Activated CD4-positive, CD25-positive, alpha-beta regulatory T cell treated with anti-CD3 and anti-CD28 coated beads, Interleukin-2, amount 50 U/mL, for 72 hours (primary cell): ENCODE measurements around the gene SP3.
"Not testable (repeated sequence)": the region's sequence is repeated elsewhere in the genome, so short reads cannot be mapped to it uniquely, and the experiment has no call there.

Experiments used
- DNase-seq: peaks from one replicate; pipeline ENCODE4 v3.0.0; 2021

Gene SP3

GRCh38 chr2:173940208-173941020, 24.8 kb downstream of the SP3 start:
- DNase-seq, result no peak

- DNase-seq, result no peak
These were observed 26.3 kb downstream of the SP3 start for GRCh38 chr2:173938700-173939384.

GRCh38 chr2:173935305-173935704, 29.9 kb downstream of the SP3 start:
- no peak for DNase-seq

- no peak for DNase-seq
These were observed 30.3 kb downstream of the SP3 start for GRCh38 chr2:173934895-173935294.

DNA sequence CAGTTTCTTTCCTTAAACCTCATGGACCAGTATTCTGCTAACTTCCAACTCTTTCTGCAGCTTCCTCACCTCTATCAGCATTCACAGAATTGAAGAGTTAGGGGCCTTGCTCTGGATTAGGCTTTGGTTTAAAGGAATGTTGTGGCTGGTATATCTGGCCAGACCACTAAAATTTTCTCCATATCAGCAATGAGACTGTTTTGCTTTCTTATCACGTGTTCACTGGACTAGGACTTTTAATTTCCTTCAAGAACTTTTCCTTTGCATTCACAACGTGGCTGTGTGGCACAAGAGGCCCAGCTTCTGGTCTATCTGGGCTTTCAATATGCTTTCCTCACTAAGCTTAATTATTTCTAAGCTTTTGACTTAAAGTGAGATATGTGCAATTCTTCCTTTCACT, 33.4 kb downstream of the SP3 start:
- no peak for DNase-seq

GRCh38 chr2:173929441-173929840, 35.7 kb downstream of the SP3 start:
- DNase-seq, result no peak

DNA sequence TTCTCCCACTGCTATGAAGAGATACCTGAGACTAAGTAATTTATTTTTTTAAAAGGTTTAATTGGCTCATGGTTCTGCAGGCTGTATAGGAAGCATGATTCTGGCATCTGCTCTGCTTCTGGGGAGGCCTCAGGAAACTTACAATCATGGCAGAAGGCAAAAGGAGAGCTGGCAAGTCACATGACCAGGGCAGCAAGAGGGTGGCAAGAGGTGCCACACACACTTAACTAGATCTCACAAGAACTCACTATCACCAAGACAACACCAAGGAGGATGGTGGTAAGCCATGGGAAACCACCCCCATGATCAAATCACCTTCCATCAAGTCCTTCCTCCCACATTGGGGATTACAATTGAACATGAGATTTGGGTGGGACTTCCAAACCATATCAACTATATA, 38.3 kb downstream of the SP3 start:
- DNase-seq, result no peak

- no peak for DNase-seq
These were observed 40.9 kb downstream of the SP3 start for GRCh38 chr2:173924285-173924684.

- no peak for DNase-seq
These were observed 42.4 kb downstream of the SP3 start for GRCh38 chr2:173922760-173923159.

DNA sequence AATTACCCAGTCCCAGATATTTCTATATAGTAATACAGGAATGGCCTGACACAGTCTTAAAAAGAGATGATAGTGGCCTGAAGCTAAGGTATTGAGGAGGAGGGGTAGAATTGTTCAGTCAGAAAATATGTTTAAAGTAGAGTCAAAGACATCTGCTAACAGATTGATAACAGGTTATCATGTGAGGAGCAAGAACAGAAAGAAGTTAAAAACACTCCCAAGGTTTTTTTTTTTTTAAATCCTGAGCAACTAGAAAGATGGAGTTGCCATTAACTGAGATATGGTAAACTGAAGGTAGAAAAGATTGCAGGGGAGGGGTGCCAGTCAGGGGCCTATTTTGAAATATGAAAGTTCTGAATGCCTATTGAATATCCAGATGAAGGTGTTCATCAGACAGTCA, 43.1 kb downstream of the SP3 start:
- no peak for DNase-seq

DNA sequence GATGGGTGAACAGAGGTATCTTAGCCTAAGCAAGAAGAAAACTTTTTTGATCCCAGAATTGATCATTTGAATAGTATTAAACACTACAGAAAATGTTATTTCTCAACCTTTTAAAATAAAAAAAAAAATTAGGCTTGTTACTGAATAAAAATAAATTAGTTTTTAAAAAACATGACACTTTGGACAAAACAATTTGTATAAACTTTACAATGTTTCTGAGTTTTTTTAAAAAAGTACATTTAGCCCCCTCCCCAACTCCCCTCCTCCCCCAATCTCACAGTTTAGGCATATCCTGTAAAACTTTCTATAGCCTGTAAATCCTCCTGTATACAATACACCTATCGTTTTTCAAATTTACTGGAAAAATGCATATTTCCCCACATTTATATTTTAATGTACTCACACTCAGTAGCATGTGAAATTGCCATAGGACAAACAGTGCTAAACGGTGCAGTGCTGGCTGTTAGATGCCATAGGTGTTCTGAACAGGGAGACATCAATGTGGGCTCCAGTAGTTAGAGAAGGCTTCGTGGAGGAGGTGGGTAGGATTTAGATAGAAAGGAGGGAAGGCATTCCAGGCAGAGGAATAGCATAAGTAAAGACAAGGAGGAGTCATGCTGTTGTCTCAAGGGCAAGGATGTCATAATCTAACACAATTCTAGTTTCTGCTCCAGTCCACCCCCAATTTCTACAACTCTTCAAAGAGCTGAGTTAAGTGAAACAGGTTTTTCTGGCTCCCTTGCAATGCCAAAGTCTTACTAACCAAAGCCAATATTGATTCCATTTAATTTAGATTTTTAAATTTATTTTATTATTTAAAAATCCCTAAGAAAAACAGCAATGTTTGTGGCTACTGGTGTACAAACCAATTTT, 50.9 kb downstream of the SP3 start:
- no peak for DNase-seq

DNA sequence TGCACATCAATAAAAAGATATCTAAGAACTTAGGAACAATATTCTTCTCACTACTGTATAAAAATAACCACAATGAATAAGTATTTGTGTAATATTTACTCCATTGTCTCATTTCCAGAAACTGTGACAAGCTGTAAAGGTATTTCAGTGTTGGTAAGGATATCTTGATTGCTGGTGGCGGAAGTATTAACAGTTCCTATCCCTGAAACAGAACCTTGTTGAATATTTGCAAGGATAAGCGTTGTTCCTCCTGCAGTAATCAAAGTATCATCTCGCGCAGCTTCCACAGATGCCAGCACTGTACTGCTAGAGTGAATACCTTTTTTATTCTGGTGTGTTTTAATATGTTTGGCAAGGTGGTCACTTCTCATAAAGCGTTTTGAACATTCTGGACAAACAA, 55.3 kb downstream of the SP3 start:
- no peak for DNase-seq

- no peak for DNase-seq
These were observed 58.5 kb downstream of the SP3 start for GRCh38 chr2:173906626-173907025.

DNA sequence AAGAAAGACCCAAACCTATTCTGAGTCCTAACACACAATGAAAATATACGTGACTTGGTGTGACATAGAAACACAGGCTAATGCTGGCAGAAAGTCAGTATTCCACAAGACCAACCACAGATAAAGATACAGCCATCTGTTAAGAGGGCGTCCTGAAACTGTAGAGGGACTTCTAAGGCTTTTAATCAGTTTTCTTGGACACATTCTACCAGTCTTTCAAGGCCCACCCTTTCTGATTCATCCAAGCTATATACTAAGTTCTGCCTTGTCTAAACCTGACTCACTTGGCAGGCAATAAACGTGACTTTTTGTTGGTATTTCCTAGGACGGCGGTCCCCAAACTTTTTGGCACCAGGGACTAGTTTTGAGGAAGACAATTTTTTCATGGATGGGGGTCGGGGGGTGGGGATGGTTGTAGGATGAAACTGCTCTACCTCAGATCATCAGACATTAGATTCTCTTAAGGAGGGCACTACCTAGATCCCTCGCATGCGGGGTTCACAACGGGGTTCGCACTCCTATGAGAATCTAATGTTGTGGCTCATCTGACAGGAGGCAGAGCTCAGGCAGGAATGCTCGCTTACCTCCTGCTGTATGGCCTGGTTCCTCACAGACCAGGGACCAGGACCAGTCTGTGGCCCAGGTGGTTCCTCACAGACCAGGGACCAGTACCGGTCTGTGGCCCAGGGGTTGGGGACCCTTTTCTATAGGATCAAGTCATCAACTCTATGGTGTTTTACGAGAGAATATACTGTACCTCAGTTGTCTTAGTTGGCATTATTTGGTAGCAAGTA, 61.4 kb downstream of the SP3 start:
- no peak for DNase-seq

DNA sequence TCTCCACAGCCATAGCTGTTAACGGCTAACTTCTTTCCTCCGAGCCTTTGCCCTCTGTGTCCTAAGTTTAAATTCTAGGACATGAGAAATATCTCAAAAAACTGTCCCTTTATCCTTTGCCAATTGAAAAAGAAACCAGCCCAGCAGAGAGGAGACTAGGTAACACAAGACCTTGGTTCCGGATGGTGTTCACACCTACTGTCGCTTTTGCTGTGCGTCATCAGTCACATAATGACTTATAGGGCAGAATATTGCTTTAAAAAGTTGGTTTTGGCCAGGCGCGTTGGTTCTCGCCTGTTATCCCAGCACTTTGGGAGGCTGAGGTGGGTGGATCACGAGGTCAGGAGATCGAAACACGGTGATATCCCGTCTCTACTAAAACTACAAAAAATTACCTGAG, 66.2 kb downstream of the SP3 start:
- DNase-seq, result no peak

- no peak for DNase-seq
These were observed 67.0 kb downstream of the SP3 start for GRCh38 chr2:173898178-173898668.

- DNase-seq, result no peak
These were observed 68.4 kb downstream of the SP3 start for GRCh38 chr2:173896755-173897154.

GRCh38 chr2:173892341-173892740, 72.8 kb downstream of the SP3 start:
- no peak for DNase-seq

GRCh38 chr2:173891315-173892037, 73.7 kb downstream of the SP3 start:
- no peak for DNase-seq

DNA sequence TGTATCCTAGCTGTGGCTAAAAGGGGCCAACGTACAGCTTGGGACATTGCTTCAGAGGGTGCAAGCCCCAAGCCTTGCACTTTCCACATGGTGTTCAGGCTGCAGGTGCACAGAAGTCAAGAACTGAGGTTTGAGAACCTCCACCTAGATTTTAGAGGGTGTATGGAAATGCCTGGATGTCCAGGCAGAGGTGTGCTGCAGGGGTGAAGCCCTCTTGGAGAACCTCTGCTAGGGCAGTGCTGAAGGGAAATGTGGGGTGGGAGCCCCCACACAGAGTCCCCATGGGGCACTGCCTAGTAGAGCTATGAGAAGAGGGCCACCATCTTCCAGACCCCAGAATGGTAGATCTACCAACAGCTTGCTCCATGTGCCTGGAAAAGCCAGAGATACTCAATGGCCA, 75.7 kb downstream of the SP3 start:
- not testable (repeated sequence) for DNase-seq

GRCh38 chr2:173886613-173887012, 78.6 kb downstream of the SP3 start:
- no peak for DNase-seq
